Parathyroid adenoma (tissue), 2 donors: Measurements from ENCODE around the gene GDPD4.

Experiments used
- H2AFZ ChIP-seq: fragments of 300-600 bp; sonication (generic); one replicate; pipeline ENCODE4 v1.7.0; 2017; ENCODE audit warnings: antibody characterized with exemption, mild to moderate bottlenecking
- H3K27ac ChIP-seq: fragments of 300-600 bp; sonication (generic); one replicate; pipeline ENCODE4 v1.7.0; 2017
- H3K27me3 ChIP-seq: fragments of 300-600 bp; sonication (generic); one replicate; pipeline ENCODE4 v1.7.0; 2017; ENCODE audit warnings: low read length; ENCODE audit not compliant: control insufficient read depth, insufficient read depth
- H3K36me3 ChIP-seq: fragments of 300-600 bp; sonication (generic); one replicate; pipeline ENCODE4 v1.7.0; 2017; ENCODE audit warnings: low read length; ENCODE audit not compliant: control insufficient read depth, insufficient read depth
- H3K4me1 ChIP-seq: fragments of 300-600 bp; sonication (generic); one replicate; pipeline ENCODE4 v1.7.0; 2017; ENCODE audit warnings: control low read depth
- H3K4me2 ChIP-seq: fragments of 300-600 bp; sonication (generic); one replicate; pipeline ENCODE4 v1.7.0; 2017; ENCODE audit warnings: low read length
- H3K4me3 ChIP-seq: fragments of 300-600 bp; sonication (generic); one replicate; pipeline ENCODE4 v1.7.0; 2017; ENCODE audit warnings: low read depth, low read length
- H3K79me2 ChIP-seq: fragments of 300-600 bp; sonication (generic); one replicate; pipeline ENCODE4 v1.7.0; 2017; ENCODE audit warnings: control low read depth
- H3K9ac ChIP-seq: fragments of 300-600 bp; sonication (generic); one replicate; pipeline ENCODE4 v1.7.0; 2017; ENCODE audit warnings: mild to moderate bottlenecking
- H3K9me3 ChIP-seq: fragments of 300-600 bp; sonication (generic); one replicate; pipeline ENCODE4 v1.7.0; 2017; ENCODE audit warnings: low read length; ENCODE audit not compliant: control insufficient read depth
- TF ChIP-seq, protein P1 (sequence below): fragments of 300-600 bp; sonication (generic); IDR thresholded peaks from one replicate; pipeline ENCODE4 v1.7.0; 2017; ENCODE audit warnings: antibody characterized with exemption, mild to moderate bottlenecking
- donor health status: primary hyperparathyroidism.

Gene GDPD4

DNA sequence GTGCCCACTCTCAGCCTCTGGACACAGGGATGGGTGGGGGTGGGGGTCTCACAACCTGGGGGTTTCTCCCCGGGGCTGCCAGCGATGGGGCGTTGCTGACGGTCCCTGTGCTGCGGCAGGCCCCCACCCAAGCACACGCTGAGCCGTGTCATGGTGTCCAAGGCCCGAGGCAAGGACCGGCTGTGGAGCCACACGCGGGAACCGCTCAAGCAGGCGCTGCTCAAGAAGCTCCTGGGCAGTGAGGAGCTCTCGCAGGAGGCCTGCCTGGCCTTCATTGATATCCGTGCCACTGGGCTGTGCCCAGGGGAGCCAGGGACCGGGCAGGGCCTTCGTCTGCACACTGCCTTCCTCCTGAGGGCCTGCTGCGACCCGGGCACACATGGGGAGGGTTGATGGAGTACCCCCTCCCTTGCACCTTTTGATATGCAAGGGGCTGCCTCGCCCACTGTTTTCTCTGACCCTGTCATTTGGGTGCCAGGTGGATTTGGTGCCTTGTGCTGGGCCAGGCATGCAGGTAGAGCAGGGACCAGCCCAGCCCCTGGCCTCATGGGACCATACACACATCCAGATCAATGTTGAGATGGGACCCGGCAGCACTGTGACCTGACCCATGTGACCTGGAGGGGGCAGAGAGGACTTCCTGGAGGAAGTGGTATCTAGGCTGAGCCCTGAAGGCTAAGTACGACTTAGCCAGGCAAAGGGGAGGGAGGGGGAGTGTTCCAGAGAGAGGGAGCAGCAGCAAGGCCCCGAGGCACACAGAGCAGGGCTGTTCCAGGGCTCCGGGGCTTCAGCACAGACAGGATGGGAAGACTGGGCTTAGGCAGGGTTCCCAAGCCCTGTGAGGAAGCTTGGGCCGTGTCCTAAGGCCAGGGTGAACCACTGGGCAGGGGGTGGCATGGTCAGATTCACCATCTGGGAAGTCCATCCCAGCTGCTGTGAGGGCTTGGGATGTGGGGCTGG lies 98.3 kb downstream of the GDPD4 start:
- no peaks in the 10 kb centered on the region for H3K4me1 ChIP-seq
- H3K9ac ChIP-seq: no peak overlapping the region
- no peaks in the 10 kb centered on the region for H3K36me3 ChIP-seq
- H3K27me3 ChIP-seq: no peaks in the 10 kb centered on the region
- TF ChIP-seq, protein P1, sequence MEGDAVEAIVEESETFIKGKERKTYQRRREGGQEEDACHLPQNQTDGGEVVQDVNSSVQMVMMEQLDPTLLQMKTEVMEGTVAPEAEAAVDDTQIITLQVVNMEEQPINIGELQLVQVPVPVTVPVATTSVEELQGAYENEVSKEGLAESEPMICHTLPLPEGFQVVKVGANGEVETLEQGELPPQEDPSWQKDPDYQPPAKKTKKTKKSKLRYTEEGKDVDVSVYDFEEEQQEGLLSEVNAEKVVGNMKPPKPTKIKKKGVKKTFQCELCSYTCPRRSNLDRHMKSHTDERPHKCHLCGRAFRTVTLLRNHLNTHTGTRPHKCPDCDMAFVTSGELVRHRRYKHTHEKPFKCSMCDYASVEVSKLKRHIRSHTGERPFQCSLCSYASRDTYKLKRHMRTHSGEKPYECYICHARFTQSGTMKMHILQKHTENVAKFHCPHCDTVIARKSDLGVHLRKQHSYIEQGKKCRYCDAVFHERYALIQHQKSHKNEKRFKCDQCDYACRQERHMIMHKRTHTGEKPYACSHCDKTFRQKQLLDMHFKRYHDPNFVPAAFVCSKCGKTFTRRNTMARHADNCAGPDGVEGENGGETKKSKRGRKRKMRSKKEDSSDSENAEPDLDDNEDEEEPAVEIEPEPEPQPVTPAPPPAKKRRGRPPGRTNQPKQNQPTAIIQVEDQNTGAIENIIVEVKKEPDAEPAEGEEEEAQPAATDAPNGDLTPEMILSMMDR: no peak
- no peaks in the 10 kb centered on the region for H3K9me3 ChIP-seq
- H3K4me2 ChIP-seq: no peak overlapping the region
- no peak overlapping the region for H3K27ac ChIP-seq
- no peak overlapping the region for H2AFZ ChIP-seq
- H3K79me2 ChIP-seq: no peaks in the 10 kb centered on the region
- H3K4me3 ChIP-seq: no peak overlapping the region

DNA sequence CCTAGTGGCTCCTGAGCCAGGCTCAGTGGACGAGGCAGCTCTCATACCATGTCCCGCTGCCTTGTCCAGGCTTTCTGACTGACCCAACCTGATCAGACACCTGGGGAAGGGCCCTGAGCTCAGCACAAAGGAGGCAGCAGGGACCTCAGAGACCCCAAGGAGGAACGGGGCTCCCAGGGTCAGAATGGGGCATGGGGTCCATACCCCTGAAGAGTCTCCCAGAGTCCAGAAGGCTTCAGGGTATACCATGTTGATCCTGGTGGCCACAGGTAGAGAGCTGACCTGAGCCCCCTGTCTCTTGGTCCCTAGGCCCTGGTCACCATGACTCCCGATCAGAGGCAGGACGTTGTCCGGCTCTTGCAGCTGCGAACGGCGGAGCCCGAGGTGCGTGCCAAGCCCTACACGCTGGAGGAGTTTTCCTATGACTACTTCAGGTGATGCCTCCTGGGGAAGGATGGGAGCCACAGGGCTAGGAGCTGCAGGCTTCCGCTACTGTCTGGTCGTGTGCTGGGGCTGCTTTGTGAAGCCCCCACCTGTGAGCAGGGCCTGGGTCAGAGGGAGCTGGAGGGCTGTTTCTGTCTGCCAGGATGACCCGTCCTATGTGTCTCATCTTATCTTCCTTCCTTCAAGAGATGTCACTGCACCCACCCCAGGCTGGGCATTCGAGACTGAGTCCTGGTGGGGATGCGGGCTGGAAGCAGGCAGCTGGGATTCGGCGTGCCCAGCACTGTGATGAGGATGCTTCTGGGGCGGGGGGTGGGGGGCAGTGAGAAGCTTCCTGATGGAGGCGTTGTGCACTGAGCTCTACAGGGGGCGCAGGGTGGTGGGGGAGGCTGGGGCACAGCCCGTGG lies 99.3 kb downstream of the GDPD4 start:
- Histone ChIP-seq H3K9ac (no peak overlapping the region), H3K27me3 (no peaks in the 10 kb centered on the region), H3K9me3 (no peaks in the 10 kb centered on the region), H3K4me2 (no peak overlapping the region), H3K4me1 (no peaks in the 10 kb centered on the region), H3K36me3 (no peaks in the 10 kb centered on the region), H3K27ac (no peak overlapping the region), H2AFZ (no peak overlapping the region), H3K4me3 (no peak overlapping the region), H3K79me2 (no peaks in the 10 kb centered on the region)
- TF ChIP-seq, protein P1: no peak

DNA sequence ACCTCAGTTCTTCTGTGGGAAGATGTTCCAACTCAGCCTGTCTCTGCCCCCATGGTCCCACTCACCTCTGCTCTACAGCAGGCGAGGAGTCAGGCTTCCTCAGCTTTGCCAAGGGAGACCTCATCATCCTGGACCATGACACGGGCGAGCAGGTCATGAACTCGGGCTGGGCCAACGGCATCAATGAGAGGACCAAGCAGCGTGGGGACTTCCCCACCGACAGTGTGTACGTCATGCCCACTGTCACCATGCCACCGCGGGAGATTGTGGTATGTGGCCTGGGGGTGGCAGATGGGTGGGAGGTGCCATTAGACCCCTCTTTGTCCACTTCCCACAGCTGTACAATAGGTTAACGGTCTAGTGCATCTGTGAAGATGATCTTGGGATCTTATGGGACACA lies 100.1 kb downstream of the GDPD4 start:
- H3K36me3 ChIP-seq: no peaks in the 10 kb centered on the region
- no peak overlapping the region for H2AFZ ChIP-seq
- H3K4me1 ChIP-seq: no peaks in the 10 kb centered on the region
- H3K4me2 ChIP-seq: no peak overlapping the region
- no peak overlapping the region for H3K9ac ChIP-seq
- H3K4me3 ChIP-seq: no peak overlapping the region
- H3K27ac ChIP-seq: no peak overlapping the region
- no peaks in the 10 kb centered on the region for H3K79me2 ChIP-seq
- H3K27me3 ChIP-seq: no peaks in the 10 kb centered on the region
- no peaks in the 10 kb centered on the region for H3K9me3 ChIP-seq
- TF ChIP-seq, protein P1: no peak

DNA sequence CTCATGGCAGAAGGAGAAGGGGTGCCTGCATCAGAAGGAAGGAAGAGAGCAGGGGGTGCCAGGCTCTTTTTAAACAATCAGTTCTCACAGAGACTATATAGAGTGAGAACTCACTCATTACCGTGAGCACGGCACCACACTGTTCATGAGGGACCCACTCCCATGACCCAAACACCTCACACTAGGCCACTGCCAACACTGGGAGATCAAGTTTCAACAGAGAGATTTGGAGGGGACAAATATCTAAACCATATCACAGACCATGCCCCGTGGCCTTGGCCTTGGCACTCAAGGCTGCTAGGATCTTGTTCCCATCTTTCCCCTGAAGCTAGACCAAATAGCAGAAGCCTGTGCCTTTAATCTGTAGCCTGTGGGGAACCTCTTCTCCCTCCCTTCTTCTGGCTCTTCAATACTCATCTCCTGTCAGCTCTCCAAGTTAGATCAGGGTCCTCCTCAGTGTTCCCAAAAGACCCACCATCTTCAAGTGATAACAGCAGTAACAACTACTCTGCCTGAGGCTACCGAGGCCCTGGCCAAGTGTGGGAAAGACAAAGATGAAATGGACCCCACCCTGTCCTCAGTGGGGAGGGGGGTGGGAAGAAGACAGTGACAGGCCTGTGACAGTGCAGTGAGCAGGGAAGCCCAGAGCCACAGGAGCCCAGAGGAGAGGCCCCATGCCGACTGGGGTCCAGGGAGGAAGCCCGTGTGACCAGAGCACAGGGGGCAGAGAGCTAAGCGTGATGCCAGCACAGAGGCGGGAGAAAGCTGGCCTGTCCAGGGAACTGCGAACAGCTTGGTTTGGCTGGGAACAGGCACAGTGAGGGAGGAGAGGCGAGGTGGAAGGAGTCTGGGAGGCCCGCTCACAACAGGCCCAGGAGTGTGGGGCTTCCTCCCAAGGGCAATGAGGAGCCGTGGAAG lies 100.9 kb downstream of the GDPD4 start:
- no peak overlapping the region for H3K9ac ChIP-seq

More for the DNA sequence above, 100.9 kb downstream of the GDPD4 start:
- no peak overlapping the region for H3K27ac ChIP-seq
- H3K27me3 ChIP-seq: no peaks in the 10 kb centered on the region
- no peak overlapping the region for H3K4me2 ChIP-seq
- H3K4me3 ChIP-seq: no peak overlapping the region
- no peak overlapping the region for H2AFZ ChIP-seq
- no peaks in the 10 kb centered on the region for H3K9me3 ChIP-seq
- H3K4me1 ChIP-seq: no peaks in the 10 kb centered on the region
- no peaks in the 10 kb centered on the region for H3K36me3 ChIP-seq
- TF ChIP-seq, protein P1: no peak
- no peaks in the 10 kb centered on the region for H3K79me2 ChIP-seq
